Mononuclear cell (primary cell): ENCODE results near the gene SLC25A48. TPM values are rescaled to one million over a fixed set of nuclear protein-coding genes. Genes with fewer than 3 reads are reported as not detected.

Experiments used
- H3K27me3 ChIP-seq: 2 replicates; pipeline ENCODE4 v1.6.0; 2011; ENCODE audit warnings: low read length, control low read depth; ENCODE audit not compliant: insufficient read depth
- H3K4me1 ChIP-seq: 2 replicates; pipeline ENCODE4 v1.5.1; 2011; ENCODE audit warnings: mild to moderate bottlenecking, low read length, control low read depth; ENCODE audit not compliant: insufficient read depth
- H3K4me3 ChIP-seq: 2 replicates; pipeline ENCODE4 v1.5.1; 2011; ENCODE audit warnings: mild to moderate bottlenecking, low read length, moderate library complexity
- H3K9me3 ChIP-seq: 2 replicates; pipeline ENCODE4 v1.5.1; 2011; ENCODE audit warnings: low read depth, mild to moderate bottlenecking, control low read depth, low read length
- total RNA-seq: library from RNA; depleted of rRNA; stranded (reverse); fragments of >200 nt; gene quantifications from one replicate; pipeline ENCODE4 v1.2.3, GENCODE V29; 2012

Gene SLC25A48
- total RNA-seq, 1 donor, result not detected

- Histone ChIP-seq H3K27me3 (no peaks in the 10 kb centered on the region), H3K4me3 (no peak overlapping the region), H3K4me1 (no peaks in the 10 kb centered on the region), H3K9me3 (no peaks in the 10 kb centered on the region)
These were observed 8.9 kb upstream of the SLC25A48 start for GRCh38 chr5:135825373-135826220.

- Histone ChIP-seq H3K4me1 (no peaks in the 10 kb centered on the region), H3K4me3 (no peak overlapping the region), H3K27me3 (no peaks in the 10 kb centered on the region), H3K9me3 (no peaks in the 10 kb centered on the region)
These were observed 8.3 kb upstream of the SLC25A48 start for GRCh38 chr5:135826221-135826525.

- Histone ChIP-seq H3K4me1 (no peaks in the 10 kb centered on the region), H3K4me3 (no peak overlapping the region), H3K27me3 (no peaks in the 10 kb centered on the region), H3K9me3 (no peaks in the 10 kb centered on the region)
These were observed 7.3 kb upstream of the SLC25A48 start for GRCh38 chr5:135826994-135827671.

GRCh38 chr5:135827965-135828781 is 6.3 kb upstream of the SLC25A48 start:
- no peaks in the 10 kb centered on the region for H3K9me3 ChIP-seq
- H3K27me3 ChIP-seq, result no peaks in the 10 kb centered on the region
- H3K4me3 ChIP-seq, result no peak overlapping the region
- H3K4me1 ChIP-seq, result no peaks in the 10 kb centered on the region

GRCh38 chr5:135828782-135829127 is 5.7 kb upstream of the SLC25A48 start:
- Histone ChIP-seq H3K9me3 (no peaks in the 10 kb centered on the region), H3K4me1 (no peaks in the 10 kb centered on the region), H3K4me3 (no peak overlapping the region), H3K27me3 (no peaks in the 10 kb centered on the region)

- peaks cover 2% of the 10 kb centered on the region for H3K27me3 ChIP-seq
- no peaks in the 10 kb centered on the region for H3K4me1 ChIP-seq
- no peak overlapping the region for H3K4me3 ChIP-seq
- no peaks in the 10 kb centered on the region for H3K9me3 ChIP-seq
These were observed 5.3 kb upstream of the SLC25A48 start for GRCh38 chr5:135829179-135829578.

- Histone ChIP-seq H3K4me3 (no peak overlapping the region), H3K27me3 (peaks cover 9% of the 10 kb centered on the region), H3K4me1 (no peaks in the 10 kb centered on the region), H3K9me3 (no peaks in the 10 kb centered on the region)
These were observed 4.6 kb upstream of the SLC25A48 start for GRCh38 chr5:135829681-135830383.

GRCh38 chr5:135830384-135830700 is 4.1 kb upstream of the SLC25A48 start:
- no peaks in the 10 kb centered on the region for H3K4me1 ChIP-seq
- no peaks in the 10 kb centered on the region for H3K9me3 ChIP-seq
- H3K27me3 ChIP-seq, result peaks cover 11% of the 10 kb centered on the region
- no peak overlapping the region for H3K4me3 ChIP-seq

GRCh38 chr5:135830876-135831275 is 3.6 kb upstream of the SLC25A48 start:
- no peak overlapping the region for H3K4me3 ChIP-seq
- no peaks in the 10 kb centered on the region for H3K4me1 ChIP-seq
- H3K9me3 ChIP-seq, result no peaks in the 10 kb centered on the region
- peaks cover 15% of the 10 kb centered on the region for H3K27me3 ChIP-seq

- H3K9me3 ChIP-seq, result no peaks in the 10 kb centered on the region
- H3K4me3 ChIP-seq, result no peak overlapping the region
- H3K27me3 ChIP-seq, result peaks cover 17% of the 10 kb centered on the region
- no peaks in the 10 kb centered on the region for H3K4me1 ChIP-seq
These were observed 3.0 kb upstream of the SLC25A48 start for GRCh38 chr5:135831439-135831838.

GRCh38 chr5:135831851-135832555 is 2.5 kb upstream of the SLC25A48 start:
- Histone ChIP-seq H3K9me3 (no peaks in the 10 kb centered on the region), H3K27me3 (peaks cover 19% of the 10 kb centered on the region), H3K4me3 (no peak overlapping the region), H3K4me1 (no peaks in the 10 kb centered on the region)

GRCh38 chr5:135832941-135833920 is 1.2 kb upstream of the SLC25A48 start:
- H3K4me3 ChIP-seq, result no peak overlapping the region
- no peaks in the 10 kb centered on the region for H3K9me3 ChIP-seq
- H3K27me3 ChIP-seq, result peaks cover 19% of the 10 kb centered on the region
- H3K4me1 ChIP-seq, result no peaks in the 10 kb centered on the region

- no peak overlapping the region for H3K4me3 ChIP-seq
- no peaks in the 10 kb centered on the region for H3K4me1 ChIP-seq
- no peaks in the 10 kb centered on the region for H3K9me3 ChIP-seq
- H3K27me3 ChIP-seq, result peaks cover 19% of the 10 kb centered on the region
These were observed 363 bp upstream of the SLC25A48 start for GRCh38 chr5:135833961-135834638.
